Fibroblast of skin of left quadriceps (primary cell): ENCODE data around the gene HHATL.

Experiments used
- DNase-seq, 2 experiments: peaks; one replicate each; pipeline ENCODE4 v3.0.0-alpha.2; 2013; ENCODE audit warnings: low read depth in 2 of 2

Gene HHATL

DNA sequence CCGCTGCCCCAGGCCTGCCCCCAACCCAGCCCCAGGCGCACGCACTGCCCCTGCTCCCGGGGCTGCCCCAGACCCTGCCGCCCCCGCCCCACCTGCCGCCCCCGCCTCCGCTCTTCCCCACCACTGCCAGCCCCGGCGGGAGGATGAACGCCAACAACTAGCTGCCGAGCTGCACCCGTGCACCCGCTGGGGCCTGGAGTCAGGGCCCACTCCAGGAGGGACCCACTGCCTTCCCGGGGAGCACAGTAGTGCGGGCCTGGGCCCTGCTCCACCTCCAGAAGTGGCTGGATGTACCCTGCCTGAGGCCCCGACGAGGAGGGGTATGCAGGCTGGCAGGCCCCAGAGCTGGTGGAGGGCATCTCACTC, 38.2 kb downstream of the HHATL start:
- DNase-seq = no peak

DNA sequence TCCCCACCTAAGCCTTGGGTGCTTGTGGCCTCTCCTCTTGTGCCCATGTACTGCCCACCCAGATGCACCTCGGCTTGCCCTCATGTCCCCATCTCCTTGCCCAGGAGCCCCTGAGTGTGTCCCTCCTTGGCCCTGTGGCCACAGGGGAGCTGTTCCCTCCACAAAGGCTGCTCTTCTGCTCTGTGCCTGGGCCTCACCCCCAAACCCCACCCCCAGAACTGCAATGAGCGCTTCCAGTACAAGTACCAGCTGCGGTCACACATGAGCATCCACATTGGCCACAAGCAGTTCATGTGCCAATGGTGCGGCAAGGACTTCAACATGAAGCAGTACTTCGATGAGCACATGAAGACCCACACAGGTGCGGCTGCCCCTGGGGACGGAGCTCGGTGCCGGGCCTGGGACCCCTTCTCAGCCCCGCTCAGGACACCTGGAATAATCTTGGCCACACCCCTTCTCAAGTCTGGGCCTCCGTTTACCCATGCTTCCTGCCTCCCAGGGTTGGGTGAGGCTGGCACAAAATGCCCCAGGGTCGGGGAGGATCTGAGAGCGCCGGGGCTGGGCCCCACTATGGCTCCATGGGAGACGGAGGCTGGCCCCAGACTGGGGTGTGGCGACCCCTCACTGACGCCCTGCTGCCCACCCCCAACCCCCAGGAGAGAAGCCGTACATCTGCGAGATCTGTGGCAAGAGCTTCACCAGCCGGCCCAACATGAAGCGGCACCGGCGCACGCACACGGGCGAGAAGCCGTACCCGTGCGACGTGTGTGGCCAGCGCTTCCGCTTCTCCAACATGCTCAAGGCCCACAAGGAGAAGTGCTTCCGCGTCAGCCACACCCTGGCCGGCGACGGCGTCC, 38.8 kb downstream of the HHATL start:
- DNase-seq = no peak

DNA sequence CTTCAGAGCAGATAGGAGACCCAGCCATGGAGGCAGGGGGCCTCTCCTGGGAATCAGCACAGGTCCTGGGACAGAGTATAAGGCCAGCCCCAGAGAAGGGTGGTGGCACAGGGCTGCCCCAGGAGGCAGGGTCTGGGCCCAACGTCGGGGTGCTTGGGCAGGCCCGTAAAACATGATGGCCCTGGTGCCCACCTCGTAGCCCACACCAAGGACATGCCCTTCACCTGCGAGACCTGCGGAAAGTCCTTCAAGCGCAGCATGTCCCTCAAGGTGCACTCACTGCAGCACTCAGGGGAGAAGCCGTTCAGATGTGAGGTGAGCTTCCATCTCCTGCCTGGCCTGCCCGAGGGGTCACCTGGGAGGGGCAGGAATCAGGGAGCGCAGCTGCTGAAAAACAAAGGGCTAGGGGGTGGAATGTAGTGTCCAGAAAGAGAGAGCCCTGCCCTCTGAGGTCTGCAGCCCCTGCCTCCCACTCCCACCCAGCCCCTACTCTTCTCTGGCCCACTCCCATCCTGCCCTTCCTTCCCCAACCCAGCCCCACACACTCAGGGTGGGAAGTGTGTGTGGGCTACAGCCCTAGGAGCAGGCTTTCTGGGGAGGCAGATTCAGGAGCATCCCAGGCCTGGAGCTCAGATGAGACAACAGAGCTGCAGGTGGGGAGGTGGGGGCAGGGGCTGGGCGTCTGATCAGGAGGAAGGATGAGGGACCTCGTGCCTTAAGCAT, 39.6 kb downstream of the HHATL start:
- no peak for DNase-seq

GRCh38 chr3:42662037-42662812, 40.4 kb downstream of the HHATL start:
- no peak for DNase-seq

- DNase-seq = no peak
Measured at GRCh38 chr3:42661593-42662022, 41.0 kb downstream of the HHATL start.

DNA sequence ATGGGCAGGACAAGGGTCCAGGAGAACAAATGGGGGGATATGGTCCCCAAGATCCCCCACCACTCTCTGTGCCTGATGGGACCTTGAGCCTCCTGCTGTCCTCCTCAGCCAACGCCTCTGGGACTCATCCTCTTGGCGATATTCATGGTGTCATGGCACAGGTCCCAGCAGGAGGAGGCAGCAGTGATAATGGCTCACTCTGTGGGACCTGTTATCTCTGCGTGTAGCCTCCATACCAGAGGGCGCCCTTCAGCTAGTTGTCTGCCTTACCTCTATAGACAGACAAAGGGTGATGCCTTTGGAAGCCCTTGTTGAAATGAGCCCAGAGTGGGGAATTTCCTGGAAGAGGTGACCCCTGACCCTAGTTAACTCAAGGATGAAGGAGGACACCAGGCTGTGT, 41.7 kb downstream of the HHATL start:
- DNase-seq = no peak

- no peak for DNase-seq
Measured at GRCh38 chr3:42660131-42660715, 42.4 kb downstream of the HHATL start.

DNA sequence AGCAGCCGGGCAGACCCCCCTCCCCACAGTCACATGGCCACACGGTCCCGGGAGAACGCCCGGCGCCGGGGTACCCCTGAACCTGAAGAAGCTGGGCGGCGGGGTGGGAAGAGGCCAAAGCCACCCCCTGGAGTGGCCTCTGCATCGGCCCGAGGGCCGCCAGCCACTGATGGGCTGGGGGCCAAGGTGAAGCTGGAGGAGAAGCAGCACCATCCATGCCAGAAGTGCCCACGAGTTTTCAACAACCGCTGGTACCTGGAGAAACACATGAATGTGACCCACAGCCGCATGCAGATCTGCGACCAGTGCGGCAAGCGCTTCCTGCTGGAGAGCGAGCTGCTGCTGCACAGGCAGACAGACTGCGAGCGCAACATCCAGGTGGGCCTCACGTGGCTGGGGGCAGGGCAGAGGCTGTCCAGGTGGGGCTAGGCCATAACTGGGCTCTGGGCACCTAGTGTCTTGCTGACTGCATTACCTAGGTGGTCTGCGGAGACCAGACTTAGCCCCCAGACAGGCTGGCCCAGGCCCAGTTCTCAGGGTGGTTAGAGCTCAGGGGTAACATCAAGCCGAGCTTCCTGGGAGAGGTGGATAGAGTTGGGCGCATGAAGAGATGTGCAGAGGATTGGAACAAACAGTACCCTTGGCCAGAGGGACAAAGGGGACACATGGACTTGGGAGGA, 43.0 kb downstream of the HHATL start:
- no peak for DNase-seq

DNA sequence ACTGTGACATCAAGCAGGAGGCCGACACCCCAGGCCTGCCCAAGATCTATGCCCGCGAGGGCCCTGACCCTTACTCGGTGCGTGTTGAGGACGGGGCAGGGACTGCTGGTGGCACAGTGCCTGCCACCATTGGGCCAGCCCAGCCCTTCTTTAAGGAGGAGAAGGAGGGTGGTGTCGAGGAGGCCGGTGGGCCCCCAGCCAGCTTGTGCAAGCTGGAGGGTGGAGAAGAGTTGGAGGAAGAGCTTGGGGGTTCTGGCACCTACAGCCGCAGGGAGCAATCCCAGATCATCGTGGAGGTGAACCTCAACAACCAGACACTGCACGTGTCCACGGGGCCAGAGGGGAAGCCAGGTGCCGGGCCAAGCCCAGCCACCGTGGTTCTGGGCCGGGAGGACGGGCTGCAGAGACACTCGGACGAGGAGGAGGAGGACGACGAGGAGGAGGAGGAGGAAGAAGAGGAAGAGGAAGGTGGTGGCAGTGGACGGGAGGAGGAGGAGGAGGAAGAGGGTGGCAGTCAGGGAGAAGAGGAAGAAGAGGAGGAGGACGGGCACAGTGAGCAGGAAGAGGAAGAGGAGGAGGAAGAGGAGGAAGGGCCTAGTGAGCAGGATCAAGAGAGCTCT, 43.7 kb downstream of the HHATL start:
- no peak for DNase-seq

- no peak for DNase-seq
Measured at GRCh38 chr3:42658091-42658770, 44.4 kb downstream of the HHATL start.

DNA sequence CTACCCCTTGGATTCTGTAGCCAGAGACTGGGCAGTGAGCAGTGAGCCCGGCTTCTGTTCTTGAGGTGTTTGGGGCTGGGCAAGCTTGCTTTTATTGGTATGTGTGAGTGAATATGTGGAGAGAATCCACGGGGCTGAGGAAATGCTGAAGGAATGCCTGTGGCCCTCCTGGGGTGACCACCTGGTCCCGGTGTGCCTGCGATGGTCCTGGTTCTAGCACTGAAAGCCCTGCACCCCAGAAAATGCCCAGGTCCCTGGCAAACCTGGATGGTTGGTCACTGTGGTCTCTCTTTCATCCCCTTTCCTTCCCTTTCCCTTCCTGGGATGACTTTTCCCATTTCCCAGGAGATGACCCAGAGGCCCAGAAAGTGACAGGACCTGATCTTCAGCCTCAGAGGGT, 44.9 kb downstream of the HHATL start:
- DNase-seq = no peak

- DNase-seq = no peak
Measured at GRCh38 chr3:42656680-42657610, 45.7 kb downstream of the HHATL start.

GRCh38 chr3:42655980-42656679, 46.5 kb downstream of the HHATL start:
- DNase-seq = no peak

DNA sequence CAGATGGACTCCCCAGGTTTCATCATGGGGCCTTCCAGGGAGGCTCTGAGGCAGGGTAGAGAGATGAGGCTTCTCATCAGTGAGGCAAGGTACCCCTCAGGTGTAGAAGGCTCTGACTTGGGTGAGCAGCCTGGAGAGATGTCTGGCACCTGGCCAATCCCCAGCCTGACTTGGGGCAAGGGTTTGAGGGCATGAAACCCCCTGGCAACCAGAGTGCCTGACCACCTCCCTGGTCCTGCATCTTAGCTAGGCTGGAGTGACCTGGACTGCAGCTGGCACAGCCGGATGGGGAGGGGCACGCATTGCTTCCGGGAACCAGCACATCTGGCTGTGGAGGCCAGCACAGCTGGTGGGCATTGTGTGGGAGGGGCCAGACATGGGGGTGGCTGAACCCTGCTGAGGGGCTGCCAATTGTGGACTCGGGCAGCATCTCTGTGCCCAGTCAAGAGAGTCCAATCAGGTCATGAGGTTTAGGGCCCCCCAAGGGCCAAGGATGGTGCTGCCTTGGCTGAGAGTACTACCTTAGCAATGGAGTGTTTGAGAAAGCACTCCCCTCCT, 47.2 kb downstream of the HHATL start:
- no peak for DNase-seq

DNA sequence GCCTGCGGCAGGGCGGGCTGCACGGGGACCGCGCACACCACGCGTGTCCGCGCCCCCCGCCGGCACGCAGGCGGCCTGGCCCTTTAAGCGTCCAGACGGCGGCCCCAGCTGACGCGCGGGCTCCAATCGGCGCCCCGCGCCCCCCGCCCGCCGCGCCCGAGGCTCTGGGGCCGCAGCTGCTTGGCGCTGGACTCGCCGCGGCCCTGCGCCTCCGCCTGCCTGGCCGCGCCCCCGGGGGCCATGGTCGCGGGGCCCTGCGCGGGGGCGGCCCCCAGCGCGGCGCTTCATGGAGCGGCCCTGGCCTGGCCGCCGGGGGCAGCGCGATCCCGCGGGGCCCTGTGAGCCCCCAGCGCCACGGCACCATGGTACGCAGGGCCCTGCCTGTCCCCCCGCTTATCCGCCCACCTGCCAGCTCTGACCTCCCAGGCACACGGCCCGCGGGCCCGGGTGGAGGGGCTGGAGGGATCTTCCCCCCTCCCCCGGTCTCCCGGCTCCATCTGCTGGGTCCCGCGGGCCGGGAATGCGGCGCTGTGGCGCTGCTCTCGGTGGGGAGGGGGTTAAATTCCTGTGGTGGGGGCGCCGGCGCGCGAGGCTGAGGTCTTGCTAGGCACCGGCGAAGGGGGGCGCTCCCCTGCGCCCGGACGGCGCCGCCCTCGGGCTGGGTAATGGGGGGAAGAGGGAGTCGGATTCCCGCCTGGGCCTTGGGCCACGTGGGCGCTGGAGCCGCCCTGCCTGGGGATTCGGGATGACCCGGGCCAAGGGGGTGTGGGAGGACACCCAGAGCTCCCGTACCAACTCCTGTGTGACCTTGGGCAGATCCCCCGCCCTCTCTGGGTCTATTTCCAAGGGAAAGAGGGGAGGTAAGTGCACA, 48.0 kb downstream of the HHATL start:
- no peak for DNase-seq

GRCh38 chr3:42653560-42654330, 48.9 kb downstream of the HHATL start, which contains the start of gene ZBTB47:
Gene ZBTB47, plus strand, starts transcription at chr3:42653697. Its CDS starts 4,659 bp downstream, at chr3:42658356.
- DNase-seq = no peak

DNA sequence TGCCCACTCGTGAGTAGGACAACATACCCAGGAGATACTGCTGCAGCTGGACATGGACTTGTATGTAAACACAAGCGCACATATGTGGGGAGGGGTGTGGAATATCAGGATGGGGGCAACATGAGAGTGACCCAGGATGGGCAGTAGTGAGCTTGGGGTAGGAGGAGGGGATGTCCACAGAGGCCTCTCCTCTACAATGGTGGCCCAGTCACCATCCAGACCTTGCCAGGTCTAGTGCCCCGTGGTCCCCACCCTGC, 49.4 kb downstream of the HHATL start:
- no peak for DNase-seq
